ENCODE measurements around the gene RAB26. TPM values are rescaled to one million over a fixed set of nuclear protein-coding genes. Genes with fewer than 3 reads are reported as not detected.
A peak's percentile ranks its signal among the peaks of the same experiment; 100 is the strongest.
"Not testable (repeated sequence)": the region's sequence is repeated elsewhere in the genome, so short reads cannot be mapped to it uniquely, and the experiment has no call there.

The RAB26 gene
- total RNA-seq, 1 donor from 2014 or later = 0.43 TPM

DNA sequence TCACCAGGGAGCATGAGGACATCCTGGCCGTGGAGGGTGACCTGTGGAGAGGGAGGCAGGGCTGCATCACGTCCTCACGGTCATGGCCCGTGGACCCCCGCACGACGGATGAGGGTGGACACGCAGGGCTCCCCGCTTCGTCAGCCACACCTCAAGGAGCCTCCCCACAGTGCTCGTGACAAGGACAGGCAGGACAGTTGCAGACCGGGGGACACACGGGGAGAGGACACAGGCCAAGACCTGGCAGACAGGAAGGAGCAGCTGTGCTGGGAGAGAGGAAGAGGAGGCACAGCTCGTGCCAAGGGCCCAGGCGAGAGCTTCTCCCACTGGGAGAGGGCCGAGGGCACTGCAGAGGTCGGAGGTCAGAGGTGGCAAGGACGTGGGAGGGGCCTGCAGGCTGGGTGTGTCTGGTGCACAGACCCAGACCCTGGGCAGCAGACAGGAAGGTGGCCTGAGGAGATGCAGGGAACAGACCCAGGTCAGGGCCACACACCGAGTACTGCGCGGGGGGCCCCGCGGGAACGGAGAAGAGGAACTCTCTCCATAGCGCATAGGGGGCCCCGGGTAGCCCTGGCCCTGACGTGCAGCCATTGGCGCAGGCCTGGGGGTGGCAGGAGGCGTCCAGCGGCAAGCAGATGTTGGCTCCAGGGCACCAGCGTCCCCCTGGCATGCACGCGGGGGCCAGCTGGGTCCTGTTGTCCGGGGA, 33.4 kb upstream of the RAB26 start:
- DNase-seq; intact Hi-C loops (cut with DNase I); ATAC-seq (ENCODE audit: poor library complexity): not testable (repeated sequence)

DNA sequence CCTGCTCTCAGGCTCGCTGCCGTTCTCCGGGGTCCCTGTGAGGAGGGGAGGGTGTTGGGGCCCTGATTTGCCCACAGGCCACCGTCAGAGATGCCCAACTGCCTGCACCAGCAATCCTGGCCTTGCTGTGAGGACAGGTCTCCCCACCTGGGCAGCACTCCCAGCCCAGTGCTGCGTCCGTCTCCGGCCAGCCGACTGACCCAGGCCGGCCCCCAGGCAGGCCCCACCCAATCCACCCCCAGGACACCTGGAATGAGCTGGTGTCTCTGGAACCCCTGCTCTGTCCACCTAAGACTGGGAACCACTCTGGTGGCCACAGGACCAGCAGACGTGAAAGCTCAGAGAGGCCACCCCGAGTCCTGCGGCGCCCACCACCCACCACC, 32.8 kb upstream of the RAB26 start:
- intact Hi-C loops (cut with DNase I) = no loop called here
- ATAC-seq (ENCODE audit: poor library complexity) = no peak
- no peak for DNase-seq

DNA sequence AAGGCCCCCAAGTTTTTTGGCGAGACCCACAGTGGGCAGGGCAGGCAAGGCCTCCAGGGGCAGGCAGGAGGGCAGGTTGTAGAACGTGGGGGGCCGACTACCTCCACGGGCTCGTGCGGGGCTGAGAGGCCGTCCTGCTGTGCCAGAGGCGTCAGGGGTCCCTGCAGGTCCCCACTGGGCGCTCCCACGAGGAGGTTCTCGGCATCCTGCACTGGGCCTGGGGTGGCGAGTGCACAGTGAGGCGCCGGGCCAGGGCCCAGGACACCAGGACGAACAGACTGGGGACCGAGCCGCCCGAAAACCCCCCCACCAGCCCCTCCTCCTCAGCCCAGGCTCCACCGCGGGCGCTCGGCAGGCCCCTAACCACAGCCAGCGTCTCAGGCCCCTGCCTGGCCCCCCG, 32.0 kb upstream of the RAB26 start:
- DNase-seq; intact Hi-C loops (cut with DNase I); ATAC-seq (ENCODE audit: poor library complexity): not testable (repeated sequence)

DNA sequence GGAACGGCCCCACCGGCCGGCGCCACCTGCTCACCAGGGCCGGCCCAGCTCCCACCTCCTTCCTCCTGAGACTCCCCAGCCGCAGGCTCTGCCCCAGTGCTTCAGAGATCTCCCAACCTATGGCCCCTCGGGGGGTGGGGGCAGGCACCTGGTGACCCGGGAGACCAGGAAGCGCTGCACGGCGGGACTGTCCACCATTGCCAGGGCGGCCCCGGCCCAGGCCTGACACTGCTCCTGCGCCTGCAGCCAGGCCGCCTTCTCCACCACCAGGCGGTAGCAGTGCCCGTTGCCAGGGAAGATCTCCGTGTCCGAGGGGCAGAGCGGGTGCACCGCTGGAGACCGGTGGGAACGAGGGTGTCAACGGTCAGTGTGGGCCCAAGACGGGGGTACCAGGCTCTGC, 31.1 kb upstream of the RAB26 start:
- intact Hi-C loops (cut with DNase I) = not testable (repeated sequence)

DNA sequence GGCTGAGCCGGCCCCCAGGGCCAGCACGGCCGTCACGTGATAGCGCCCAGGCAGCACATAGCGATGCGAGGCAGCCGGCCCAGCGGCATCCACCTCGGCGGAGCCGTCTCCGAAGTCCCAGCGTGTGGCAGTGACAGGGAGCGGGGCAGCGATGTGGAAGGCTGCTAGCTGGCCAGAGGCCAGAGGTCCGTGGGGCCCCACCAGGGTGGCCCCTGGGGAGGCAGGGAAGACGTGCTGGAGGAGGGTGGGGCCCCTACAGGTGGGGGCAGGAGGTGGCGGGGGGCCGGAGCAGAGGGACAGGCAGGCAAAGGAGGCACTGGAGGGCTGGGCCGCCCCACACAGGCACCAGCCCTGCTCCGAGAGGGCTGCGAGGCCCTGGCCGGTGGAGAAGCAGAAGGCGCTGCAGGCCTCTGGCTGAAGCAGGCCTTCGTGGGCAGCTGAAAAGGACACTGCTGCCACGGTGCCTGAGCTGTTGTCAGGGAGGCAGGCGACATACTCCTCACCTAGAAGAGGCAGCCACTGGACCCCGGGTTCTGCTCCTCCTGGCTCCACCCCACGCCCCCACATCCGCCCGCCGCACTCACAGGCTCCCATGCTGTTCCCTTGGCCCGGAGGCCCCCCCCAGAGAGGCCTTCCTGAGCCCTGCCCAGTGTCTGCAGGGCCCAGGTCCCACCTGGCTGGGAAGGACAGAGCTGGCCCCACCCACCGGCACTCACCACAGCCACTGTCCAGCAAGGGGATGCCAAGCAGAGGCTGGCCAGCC, 30.3 kb upstream of the RAB26 start:
- intact Hi-C loops (cut with DNase I); DNase-seq; ATAC-seq (ENCODE audit: poor library complexity): not testable (repeated sequence)

More for the DNA sequence above, 31.1 kb upstream of the RAB26 start:
- not testable (repeated sequence) for DNase-seq; ATAC-seq (ENCODE audit: poor library complexity)

DNA sequence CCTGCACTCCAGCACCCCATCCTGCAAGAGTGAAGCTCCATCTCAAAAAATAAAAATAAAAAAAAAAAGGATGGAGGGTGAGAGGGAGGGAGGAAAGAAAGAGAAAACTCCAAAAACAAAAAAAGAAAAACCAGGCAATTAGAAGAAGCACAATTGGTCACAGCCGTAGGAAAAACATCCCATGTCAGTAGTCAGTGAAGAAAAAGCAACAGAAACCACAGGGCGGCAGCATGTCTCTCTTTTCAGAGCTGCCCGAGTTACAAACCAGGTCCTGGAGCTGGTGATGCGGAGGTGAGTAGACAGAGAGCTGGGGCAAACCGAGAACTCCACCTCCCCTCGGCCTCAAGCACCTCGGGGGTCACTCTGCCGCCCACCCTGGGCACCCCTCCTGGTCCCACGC, 27.1 kb upstream of the RAB26 start:
- peak; percentile 19 for ATAC-seq (ENCODE audit: poor library complexity)
- DNase-seq; intact Hi-C loops (cut with DNase I): not testable (repeated sequence)

DNA sequence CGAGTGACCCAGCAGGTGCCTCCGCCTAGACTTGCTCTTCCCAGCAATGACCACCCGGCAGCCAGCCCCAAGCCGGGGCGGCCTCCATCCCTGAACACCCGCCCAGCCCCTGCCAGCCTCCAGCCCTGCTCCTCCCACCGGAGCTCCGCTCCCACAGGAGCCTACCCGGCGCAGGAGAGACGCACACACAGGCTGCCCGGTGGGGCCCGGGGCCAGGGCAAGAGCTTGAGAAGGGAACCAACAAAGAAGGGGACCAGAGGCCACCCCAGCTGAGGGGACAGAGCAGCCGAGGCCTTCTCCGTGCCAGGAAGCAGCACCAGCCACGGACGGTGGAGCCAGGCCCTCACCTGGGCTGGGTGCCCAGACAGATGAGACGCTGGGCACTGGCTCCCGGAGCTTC, 26.6 kb upstream of the RAB26 start:
- peak; percentile 72 for DNase-seq
- peak; percentile 36 for ATAC-seq (ENCODE audit: poor library complexity)
- intact Hi-C loops (cut with DNase I) = no loop called here

DNA sequence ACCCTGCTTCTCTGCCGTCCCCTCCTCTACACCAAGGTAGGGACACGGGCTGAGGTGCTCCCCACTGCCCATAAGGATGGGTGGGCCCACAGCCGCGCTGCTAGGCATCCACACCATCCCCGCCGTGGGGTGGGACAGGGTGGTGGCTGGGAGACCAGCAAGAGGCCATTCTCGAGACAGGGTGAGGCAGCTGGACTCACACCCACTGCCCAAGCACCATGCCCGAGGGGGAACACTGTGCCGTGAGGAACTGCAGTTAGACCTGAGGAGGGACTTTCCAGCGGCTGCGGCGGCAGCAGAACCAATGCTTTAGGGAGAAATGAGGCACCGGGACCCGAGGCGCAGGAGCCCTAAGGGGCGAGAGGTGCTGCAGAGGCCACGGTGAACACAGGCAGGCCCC, 26.0 kb upstream of the RAB26 start:
- intact Hi-C loops (cut with DNase I) = no loop called here
- ATAC-seq (ENCODE audit: poor library complexity) (no peak), DNase-seq (no peak)

DNA sequence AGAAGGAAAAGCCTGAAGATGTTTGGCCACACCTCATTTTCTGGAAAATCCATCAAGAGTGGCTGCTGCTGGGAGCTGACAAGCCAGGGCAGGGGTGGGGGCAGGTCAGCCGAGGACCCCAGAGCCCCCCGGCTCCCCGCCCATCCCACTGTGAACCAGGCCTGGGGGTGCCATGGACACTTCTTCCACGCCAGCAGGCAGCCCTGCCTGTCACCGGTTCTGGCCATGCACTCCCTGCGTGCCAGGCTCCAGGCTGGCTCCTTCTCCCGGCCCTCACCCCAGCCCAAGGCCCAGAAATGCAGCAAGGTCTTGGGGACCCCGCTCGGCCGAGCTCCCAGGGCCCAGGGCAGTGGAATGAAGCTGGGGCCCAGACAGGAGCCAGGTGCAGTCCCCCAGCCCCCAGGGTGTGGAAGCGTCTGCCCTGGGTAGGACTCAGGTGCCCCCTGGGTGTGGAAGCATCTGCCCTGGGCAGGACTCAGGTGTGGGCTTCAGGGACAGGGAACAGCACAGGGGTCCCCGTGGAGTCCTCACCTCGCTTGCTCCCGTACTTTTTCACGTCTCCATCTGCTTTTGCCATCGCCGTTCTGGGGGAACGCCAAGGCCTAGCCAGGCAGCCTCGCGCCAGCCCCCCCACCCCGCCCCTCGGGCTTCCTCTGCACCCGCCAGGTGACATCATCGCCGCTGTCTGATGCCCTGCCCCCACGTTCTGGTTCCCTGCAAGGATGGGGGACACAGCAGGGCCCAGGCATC, 25.3 kb upstream of the RAB26 start:
- ATAC-seq (ENCODE audit: poor library complexity); DNase-seq; intact Hi-C loops (cut with DNase I): not testable (repeated sequence)

DNA sequence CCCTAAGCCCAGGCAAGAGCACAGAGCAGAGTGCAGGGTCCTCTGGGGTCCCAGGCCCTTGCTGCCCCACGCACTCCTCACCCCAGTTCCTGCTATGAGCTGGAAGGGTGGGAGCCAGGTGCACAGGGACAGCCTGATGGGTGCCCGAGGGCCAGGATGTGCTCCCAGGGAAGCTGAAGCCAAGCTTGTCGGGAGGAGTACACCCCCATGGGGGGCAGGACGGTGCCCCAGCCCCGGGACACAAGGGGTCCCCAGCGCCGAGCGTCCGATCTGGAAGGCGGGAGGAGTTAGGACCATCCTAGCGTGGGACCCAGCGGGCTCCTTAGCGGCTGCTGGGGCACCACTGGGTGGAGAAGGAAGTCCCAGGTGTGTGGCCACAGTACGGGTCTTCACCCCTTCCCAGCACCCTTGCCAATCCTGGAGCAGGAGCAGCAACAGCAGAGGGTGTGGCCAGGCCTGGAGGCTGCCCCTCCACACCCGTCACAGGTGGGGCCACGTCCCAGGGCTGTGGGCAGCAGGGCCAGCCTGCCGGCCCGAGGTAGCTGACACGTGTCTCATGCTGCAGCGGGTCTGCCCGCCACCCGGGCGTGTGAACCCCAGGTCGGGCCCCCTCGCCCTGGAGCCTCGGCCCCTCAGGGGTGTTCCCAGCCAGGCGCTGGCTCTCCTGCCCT, 24.6 kb upstream of the RAB26 start:
- ATAC-seq (ENCODE audit: poor library complexity) = peak; percentile 4
- intact Hi-C loops (cut with DNase I); DNase-seq: not testable (repeated sequence)

DNA sequence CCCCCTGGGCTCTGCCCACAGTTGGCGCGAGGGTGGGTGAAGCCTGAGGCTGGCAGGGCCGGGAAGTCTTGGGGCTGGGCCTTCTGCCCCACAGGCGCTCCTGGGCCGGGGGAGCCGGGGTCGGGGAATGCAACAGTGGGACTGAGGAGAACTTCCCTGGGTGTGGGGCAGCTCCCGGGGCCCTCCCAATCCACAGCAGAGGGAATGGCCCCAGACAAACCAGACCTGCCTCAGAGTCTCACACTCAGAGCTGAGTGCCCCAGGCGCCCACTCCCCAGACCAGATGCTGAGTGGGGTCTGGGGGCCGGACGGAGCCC, 24.1 kb upstream of the RAB26 start:
- intact Hi-C loops (cut with DNase I); DNase-seq: not testable (repeated sequence)
- ATAC-seq (ENCODE audit: poor library complexity) = peak; percentile 3

DNA sequence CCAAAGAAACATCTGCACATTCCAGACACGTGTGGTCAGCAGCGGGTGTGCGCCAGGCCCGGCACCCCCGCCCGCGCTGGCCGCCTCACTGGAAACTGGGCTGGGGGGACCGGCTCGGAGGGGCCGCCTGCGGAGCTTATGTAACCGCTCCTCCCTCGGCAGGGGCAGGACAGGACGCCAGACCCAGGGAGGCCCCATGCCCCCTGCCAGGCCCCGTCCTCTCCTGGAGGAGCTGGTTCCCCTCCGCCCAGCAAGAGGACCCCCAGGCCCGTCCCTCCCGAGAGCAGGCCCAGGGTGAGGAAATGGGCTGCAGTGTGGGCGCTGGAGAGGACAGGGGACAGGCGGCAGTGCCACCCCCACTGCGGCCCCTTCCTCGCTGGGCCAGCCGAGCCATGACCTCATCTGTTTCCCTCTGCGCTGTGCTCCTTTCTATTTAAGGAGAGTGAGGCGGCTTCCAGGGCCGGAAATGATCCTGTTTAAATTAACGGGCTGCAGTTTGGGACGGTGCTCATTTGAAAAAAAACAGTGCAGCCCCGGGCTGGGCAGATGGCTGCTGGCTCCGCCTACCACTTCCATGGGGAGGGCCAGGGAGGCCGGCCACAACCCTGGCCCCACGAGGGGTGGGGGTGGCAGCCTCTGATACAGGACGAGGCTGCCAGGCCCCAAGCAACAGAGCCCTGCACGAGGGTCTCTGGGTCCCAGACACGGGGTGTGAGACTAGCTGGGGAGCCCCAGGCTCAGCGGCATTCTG, 23.6 kb upstream of the RAB26 start:
- DNase-seq = peak; percentile 84
- intact Hi-C loops (cut with DNase I) = not testable (repeated sequence)
- ATAC-seq (ENCODE audit: poor library complexity) = peak; percentile 54

DNA sequence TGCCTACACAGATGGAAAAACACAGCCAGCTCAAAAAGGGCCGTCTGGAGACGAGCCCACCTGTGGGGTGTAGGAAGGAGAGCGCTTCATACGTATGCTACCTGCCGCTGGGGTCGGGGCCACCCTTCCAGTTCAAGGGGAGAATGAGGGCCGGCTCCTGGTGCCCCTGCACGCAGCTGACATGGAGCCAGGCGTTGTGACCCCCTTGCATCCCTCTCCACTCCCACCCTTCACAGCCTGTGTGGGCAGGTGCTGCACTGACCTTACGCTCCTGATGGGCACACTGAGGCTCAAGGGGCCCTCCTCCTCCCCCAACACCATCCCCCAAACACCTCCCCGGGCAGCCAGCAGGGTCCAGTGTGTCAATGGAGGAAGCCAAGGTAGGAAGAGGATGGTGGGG, 22.8 kb upstream of the RAB26 start:
- DNase-seq; ATAC-seq (ENCODE audit: poor library complexity); intact Hi-C loops (cut with DNase I): not testable (repeated sequence)

DNA sequence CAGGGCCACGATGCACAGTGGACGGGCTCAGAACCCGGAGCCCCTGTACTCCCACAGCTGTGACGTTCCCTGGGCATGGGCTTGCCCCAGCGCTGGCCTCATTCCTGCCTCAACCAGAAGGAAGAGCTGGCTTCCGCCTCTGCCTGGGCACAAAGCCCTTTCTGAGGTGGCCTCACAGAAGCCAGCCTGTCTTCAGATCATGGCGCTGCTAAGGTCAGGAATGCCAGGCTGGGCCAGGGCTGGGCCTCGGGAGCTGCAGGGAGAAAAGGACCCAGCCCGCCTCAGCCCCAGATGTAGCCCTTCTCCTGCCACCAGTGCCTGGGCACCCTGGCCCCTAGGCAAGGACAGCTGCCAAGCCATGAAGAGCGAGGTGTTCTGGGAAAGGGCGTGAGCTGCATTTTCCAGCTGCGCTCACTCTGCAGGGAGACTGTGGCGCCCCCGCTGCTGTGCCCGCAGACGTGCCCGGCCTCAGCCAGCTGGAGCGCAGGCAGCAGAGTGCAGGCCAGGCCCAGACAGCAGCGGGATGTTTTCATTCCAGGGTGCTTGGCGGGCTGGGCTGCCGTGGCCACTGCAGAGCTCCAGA, 22.2 kb upstream of the RAB26 start:
- ATAC-seq (ENCODE audit: poor library complexity) = peak; percentile 35
- peak; percentile 72 for DNase-seq
- intact Hi-C loops (cut with DNase I) = not testable (repeated sequence)

DNA sequence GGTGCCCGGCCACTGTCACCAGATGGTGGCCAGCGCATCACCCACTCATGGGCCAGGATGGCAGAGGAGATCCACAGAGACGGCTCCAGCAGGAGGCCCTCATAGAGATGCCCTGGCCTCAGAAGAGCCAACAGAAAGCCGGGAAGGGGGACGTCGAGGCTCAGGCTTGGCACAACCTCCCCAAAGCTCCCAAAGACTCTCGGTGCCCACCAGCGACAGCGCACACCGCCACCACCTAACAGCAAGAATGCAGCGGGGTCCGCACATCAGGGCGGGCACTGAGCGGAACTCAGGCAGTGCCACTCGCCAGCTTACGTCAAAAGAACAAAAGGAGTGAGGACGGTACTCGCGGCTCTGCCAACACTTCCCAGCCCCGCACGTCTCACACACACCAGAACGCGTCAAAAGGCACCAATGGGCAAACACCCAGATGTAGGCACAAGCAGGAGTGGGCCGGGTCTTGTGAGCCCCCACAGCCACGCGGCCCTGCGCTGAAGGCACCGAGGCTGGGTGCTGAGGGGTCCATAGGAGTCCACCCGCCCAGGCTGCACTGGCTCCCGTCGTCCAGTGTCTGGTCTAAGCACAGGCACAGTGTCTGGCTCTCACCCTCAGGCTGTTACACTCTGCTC, 21.4 kb upstream of the RAB26 start:
- DNase-seq; intact Hi-C loops (cut with DNase I); ATAC-seq (ENCODE audit: poor library complexity): not testable (repeated sequence)

DNA sequence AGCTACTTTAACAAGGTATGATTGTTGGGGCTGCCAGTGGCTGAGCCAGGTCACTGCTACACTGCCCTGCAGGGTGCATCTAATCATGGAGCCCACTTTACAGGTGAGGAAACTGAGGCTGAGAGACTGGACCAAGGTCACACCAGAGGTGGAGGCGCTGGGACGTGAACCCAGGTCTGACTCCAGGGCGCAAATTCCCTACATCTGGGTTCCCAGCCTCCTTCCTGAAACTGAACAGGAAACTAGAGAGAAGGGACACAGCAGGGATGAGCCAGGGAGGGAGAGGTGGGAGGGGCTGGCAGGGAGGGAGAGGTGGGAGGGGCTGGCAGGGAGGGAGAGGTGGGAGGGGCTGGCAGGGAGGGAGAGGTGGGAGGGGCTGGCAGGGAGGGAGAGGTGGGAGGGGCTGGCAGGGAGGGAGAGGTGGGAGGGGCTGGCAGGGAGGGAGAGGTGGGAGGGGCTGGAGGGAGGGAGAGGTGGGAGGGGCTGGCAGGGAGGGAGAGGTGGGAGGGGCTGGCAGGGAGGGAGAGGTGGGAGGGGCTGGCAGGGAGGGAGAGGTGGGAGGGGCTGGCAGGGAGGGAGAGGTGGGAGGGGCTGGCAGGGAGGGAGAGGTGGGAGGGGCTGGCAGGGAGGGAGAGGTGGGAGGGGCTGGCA, 20.7 kb upstream of the RAB26 start:
- DNase-seq; intact Hi-C loops (cut with DNase I): not testable (repeated sequence)
- peak; percentile 15 for ATAC-seq (ENCODE audit: poor library complexity)

DNA sequence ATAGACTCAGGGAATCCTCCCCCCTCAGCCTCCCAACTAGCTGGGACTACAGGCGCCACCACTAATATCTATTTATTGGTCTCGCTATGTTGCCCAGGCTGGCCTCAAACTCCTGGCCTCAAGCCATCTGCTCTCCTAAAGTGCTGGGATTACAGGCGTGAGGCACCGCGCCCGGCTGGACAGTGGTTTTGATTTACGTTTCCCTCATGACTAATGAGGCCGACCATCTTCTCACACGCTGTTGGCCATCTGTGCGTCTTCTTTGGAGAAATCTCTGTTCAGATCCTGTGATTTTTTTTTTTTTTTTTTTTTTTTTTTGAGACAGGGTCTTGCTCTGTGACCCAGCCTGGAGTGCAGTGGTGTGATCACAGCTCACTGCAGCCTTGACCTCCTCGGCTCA, 19.2 kb upstream of the RAB26 start:
- ATAC-seq (ENCODE audit: poor library complexity); intact Hi-C loops (cut with DNase I); DNase-seq: not testable (repeated sequence)
